Central memory CD4-positive, alpha-beta T cell (primary cell): Measurements from ENCODE around the gene NLE1.
"Not testable (repeated sequence)": the region's sequence is repeated elsewhere in the genome, so short reads cannot be mapped to it uniquely, and the experiment has no call there.

Experiments used
- DNase-seq: peaks from one replicate; pipeline ENCODE4 v3.0.0; 2022

The NLE1 gene

DNA sequence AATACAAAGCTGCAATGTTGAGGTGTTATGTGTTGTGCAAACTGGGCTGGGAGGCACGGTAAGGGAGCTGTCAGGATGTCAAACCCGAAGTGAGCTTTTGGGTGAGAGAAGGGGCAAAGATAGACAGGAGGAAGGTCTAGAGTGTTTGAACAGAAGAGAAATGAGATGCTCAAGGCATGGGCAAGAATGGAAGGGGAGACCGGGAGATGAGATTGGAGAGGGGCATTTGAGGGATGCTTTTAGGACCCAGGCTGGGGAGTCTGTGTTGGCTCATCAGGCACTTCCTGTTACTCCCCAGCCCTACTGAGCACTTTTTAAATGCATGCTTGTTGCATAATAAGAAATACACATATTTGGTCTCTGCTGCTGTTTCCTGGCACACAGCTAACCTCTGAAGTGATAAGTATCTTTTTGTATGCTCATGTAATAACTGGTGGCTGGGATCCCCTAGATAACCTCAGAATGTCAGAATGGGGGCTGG lies 19.2 kb upstream of the NLE1 start:
- peak; percentile 60 for DNase-seq

DNA sequence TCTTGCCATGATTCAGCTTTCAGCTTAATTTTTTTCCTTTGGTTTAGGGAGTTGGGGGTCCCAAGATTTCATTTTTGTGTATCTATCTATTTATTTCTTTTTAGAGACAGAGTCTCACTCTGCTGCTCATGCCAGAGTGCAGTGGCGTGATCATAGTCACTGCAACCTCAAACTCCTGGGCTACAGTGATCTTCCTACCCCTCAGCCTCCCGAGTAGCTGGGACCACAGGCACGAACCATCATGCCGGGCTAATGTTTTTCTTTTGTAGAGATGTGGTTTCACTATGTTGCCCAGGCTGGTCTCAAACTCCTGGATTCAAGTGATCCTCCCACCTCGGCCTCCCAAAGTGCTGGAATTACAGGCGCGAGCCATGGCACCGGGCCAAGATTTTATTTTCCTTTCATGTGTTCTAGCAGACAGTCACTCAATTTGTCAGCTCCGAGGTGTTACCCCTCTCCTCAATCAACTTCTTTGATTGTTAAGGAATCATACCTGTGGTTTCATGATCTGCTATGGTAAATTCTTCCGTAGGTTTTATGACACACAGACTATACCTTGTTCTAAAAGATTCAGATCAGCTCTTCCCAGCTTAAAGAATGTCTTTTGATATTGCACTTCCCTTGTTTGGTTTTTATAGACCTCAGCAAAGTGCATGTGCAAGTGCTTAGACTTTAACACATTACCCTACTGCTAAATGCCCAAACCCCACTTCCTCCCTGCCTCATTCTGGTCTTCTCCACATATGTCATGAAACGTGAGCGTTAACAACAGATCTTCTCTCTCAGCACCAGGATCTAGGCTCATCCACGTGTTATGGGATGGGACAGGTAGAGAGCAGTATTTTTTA lies 18.5 kb upstream of the NLE1 start:
- peak; percentile 62 for DNase-seq

DNA sequence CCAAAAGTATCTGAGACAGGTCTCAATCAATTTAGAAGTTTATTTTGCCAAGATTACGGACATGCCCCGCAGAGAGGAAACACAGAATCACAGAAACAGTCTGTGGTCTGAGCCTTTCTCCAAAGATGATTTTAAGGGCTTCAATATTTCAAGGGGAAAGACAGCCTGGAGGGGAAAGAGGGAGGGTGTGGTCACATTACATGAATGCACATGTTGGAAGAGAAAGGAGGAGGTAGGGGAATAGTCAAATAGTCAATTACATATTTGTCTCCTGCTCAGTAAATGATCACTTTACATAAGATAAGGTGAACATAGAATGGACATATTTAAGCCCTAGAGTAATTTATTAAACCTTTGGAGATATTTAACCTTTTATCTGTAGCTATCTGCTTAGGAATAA lies 17.8 kb upstream of the NLE1 start:
- DNase-seq = no peak

DNA sequence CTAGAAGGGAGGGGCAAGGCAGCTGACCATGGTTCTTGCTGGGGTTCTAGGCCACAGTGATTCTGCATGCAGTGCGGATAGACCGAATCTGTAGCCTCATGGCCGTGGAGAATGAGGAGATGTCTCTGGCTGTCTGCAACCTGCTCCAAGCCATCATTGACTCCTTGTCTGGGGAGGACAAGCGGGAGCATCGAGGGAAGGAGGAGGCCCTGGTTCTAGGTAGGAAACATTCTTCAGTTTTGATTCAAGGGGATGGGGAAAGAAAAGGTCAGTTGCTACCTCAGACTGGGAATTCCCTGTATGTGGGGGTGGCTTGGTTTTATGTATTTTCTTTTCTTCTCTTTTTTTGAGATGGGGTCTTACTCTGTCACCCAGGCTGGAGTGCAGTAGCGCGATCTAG lies 13.1 kb upstream of the NLE1 start:
- no peak for DNase-seq

DNA sequence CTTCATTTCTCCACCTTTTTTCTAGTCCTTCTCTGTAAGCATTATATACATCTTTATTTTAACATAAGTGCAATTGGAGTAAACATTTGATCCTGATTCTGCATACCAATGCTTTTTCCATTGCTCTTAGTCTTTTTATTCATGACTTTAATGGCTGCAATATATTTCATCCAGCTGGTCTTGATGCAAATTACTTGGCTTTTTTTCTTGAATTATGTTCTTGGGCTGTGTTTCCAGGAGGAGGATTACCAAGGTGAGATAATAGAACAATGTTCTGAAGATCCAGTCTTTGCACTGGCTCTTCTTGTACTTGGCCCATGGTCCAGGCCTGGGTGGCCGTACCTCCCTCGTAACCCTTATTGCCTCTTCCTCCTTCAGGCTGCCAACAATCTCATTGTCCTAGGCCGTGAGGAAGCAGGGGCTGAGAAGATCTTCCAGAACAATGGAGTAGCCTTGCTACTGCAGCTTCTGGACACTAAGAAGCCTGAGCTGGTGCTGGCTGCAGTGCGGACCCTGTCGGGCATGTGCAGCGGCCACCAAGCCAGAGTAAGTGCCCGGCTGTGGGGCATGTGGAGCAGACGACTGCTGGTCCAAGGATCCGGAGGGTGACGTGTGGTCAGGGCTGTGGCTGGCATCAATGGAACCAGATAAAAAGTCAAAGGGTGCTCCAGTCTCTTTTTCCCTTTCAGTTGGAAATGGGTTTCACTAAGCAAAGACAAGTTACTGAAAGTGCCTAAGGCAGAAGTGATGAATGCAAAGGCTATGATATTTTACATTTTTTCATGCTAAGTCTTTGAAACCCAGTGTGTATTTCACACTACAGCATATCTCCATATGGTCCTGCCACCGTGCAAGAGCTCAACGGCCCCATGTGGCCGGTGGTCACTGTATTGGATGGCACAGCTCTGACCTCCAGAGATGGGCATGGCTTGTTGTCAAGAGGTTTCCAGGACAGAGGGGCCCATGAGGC lies 12.4 kb upstream of the NLE1 start:
- DNase-seq = no peak

DNA sequence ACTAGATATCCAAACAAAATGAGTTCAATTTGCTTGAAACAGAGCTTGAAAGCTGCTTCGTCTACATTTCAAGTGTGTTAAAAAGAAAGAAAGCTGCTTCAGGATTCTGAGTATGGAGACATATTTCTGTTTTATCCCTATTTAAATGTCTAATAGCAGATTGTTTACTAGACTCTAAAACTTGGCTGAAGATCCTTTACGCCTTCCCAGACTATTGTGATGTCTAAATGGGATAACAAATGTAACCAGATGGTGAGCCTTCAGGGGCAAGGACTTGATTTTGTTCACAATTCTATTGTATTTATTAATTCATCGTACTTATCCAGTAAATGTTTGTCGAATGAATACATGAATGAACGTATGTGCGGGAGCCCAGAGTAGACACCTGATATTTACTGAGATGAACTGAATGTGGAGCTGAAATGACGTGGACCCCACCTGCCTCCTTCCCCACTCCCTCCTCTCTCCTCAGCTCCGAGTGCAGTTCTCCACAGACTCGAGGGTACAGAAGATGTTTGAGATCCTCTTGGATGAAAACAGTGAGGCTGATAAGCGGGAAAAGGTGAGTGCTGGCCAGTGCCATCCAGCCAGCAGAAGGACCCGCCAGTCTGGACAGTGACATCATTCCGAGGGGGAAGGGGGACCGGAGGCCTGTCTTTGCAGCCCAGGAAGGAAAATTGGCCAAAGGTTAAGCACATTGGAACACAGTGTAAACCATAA lies 10.5 kb upstream of the NLE1 start:
- DNase-seq = no peak

DNA sequence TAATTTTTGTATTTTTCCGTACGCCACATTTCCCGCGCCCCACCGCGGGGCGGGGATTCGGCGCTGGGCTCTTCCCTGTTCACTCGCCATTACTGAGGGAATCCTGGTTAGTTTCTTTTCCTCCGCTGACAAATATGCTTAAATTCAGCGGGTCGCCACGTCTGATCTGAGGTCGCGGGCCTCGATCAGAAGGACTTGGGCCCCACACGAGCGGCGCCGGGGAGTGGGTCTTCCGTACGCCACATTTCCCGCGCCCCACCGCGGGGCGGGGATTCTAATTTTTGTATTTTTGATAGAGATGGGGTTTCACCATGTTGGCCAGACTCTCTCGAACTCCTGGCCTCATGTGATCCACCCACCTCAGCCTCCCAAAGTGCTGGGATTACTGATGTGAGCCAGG lies 9.0 kb upstream of the NLE1 start:
- not testable (repeated sequence) for DNase-seq

DNA sequence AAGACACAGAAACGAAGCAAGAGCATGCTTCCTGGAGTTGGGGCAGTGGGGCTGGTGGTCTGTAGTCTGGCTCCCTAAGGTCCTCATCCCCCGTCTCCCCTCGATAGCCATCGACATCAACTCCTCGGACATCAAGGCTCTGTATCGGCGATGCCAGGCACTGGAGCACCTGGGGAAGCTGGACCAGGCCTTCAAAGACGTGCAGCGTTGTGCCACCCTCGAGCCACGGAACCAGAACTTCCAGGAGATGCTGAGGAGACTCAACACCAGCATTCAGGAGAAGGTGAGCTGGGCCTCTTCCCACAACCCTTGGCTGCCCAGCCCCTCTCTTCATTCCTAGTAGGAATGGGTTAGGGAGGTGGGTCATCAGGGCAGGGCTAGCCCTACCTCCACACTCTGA lies 7.8 kb upstream of the NLE1 start:
- DNase-seq = no peak

DNA sequence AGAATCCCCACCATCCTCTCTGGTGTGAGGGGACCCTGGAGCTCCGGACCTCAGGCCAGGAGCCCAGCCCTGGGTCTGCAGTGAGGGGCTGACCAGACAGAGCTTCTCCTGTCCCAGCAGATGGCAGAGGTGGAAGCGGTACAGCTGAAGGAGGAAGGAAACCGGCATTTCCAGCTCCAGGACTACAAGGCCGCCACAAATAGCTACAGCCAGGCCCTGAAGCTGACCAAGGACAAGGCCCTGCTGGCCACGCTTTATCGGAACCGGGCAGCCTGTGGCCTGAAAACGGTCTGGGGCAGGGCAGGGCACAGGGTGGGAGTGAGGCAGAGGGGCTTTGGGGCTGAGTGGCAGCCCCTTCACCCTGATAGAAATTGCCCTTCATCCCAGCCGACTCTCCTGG lies 6.0 kb upstream of the NLE1 start:
- no peak for DNase-seq

DNA sequence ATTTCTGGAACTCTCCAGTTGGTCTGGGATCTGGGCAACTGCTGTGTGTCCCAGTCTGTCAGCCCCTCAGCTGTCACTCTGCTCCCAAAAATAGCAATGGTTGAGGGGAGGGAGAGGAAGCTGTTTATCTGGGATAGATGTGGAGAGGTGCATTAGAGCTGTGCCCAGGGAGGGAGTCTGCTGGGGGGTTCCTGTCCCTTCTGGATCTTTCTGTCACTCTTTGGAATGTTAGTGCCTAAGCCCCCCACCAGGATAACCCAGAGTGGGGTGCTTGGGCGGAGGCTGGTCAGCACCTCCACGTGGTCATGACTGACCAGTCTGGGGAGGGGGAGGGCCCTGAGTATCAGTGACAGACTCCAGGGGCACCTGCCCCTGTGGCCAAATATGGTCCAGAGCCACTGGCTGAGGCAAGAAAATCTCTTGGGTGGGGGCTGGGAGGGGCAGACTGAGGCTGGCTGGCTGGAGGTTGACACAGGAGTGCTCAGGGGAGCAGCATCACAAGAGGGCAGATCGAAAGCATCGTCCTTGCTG lies 5.3 kb upstream of the NLE1 start, which contains the start of gene UNC45B:
Gene UNC45B, plus strand, starts transcription at position 443 of the 531 bp plus-strand sequence. CDS start 447 bp downstream, outside the sequence.
- no peak for DNase-seq

DNA sequence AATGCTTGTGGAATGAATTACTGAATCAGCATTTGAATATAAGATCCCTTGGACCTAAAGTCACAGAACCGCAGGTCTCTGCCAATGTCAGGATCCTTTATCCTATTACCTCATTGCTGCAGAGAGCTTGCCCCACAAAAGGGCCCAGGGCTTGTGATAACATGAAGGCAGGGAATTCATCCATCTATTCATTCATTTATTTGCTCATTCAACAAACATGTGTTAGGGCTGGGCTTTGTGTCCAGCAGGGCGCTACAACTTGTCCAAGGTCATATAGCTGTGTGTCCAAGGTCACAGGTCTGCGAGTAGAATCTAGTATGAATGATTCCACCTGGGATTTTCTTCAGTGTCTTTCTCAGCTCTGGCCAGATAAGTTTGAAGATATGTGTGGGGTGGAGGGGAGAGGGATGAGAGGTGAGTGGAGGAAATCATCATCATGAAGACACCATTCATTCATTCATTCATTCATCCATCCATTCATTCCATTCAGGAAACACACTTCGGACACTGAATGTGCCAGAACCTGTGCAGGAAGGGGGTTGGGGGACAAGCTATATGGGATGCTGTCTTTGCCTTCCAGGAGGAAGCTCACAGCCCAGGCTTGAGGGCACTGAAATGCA lies 4.2 kb upstream of the NLE1 start:
- no peak for DNase-seq

DNA sequence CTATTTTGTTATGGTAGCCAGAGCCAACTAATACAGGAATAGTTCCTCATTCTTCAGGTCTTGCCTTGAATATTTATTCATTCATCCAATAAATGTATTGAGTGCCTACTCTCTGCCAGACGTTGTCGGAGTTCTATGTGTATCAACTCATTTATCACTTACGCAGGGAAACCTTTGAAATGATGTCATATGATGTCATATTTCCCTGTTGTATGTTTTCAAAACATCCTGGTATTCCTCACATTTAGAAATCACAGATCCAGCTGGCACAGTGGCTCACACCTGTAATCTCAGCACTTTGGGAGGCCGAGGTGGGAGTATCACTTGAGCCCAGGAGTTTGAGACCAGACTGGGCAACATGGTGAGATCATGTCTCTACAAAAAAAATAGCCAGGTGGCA lies 2.7 kb upstream of the NLE1 start:
- no peak for DNase-seq

DNA sequence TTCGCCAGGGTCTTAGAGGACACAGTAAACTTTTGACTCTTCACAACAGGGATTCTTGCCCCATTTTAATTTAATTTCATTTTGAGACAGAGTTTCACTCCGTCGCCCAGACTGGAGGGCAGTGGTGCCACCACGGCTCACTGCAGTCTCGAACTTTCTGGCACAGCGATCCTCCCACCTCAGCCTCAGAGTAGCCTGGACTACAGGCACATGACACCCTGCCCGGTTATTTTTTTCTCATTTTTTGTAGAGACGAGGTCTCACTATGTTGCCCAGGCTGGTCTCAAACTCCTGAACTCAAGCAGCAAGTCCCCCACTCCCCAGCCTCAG lies 329 bp upstream of the NLE1 start:
- DNase-seq = no peak

DNA sequence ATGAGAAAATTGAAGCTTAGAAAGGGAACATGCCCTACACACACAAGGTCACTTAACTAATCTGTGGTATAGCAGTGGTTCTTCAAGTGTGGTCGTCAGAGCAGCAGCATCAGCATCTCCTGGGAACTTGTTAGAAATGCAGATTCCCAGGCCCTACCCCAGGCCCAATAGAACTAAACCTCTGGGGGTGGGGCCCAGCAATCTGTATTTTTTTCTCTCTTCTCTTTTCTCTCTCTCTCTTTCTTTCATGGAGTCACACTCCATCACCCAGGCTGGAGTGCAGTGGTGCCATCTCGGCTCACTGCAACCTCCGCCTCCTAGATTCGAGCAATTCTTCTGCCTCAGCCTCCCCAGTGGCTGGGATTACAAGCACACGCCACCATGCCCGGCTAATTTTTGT lies 3.9 kb downstream of the NLE1 start:
- DNase-seq = no peak

DNA sequence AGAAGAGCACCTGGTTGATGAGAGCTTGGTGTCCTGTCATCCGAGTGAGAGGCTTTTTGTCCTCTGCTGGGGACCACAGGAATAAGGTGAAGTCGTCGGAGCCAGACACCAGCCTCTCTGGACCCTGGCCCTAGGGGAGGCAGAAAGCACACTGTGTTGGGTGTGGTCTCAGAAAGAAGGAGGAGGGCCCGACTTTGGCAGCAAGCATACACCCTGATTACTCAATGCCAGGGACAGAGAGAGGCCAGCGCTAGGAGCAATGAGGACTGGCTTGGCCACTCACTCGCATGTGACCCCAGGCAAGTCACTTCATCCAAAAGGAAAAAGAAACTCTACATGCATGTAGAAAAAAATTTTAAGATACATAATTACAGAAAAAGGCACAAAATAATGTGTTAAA lies 6.8 kb downstream of the NLE1 start:
- DNase-seq = no peak

DNA sequence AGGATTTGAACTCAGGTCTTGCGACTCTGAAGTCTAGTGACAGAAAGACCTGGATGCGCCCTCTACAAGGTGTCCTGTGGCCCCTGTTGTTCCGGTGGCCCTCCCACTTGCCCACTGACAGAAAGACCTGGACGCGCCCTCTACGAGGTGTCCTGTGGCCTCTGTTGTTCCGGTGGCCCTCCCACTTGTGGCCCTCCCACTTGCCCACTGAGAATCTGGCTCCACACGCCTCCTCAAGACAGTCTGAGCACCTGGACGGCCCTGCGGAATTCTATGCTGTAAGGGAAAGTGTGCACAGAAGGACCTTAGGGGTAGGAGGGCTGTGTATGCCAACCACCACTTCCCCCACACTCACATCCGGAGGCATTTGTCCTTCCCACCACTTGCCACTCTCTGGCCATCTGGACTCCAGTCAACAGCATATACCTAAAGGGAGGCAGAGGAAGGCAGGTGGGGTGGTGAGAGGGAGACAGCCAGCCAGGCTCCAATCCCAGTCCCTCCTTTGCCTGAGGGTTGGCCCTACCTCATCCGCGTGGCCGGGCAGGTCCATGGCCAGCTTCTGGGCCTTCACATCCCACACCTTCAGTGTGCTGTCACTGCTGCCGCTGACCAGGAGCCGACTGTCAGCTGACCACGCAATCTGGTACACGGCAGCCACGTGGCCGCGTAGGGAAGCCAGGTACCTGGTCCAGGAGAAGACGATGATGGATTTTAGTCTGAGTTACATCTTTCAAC lies 9.1 kb downstream of the NLE1 start:
- DNase-seq = no peak

DNA sequence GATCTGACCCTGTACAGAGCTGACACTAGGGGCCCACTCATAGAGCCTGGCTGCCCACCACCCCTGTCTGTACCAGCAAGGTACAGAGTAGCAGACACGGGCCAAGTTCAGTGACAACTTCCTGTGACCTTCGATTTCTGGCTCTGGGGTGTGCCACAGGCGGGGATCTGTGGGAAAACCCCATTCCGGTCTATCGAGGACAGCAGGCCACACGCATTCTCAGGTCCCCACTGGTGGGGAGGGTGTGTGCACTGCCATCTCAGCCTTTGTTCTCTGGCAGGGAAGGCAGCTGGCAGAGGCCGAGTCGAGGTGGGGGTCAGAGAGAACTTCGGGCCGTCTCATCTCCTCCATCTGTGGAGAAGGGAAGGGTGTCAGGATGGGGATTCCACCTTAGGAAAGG lies 10.0 kb downstream of the NLE1 start:
- no peak for DNase-seq

DNA sequence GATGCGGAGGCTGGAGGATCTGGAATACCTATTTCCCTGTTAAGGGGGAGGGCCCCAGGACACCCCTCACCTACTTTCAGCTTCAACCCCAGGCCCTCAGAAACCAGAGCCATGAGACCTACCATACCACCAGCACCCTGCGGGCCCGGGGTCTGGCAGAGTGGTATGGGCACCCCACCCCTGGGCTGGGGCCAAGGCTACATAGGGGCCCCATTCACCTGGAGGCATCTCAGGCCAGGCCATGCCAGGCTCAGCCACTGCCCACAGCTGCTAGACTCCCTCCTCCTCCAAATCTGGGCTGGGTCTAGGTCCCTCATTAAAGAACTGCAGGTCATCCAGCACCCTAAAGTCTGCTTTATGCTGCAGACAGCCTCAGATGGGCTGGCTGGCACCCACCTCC lies 11.7 kb downstream of the NLE1 start:
- DNase-seq = no peak

DNA sequence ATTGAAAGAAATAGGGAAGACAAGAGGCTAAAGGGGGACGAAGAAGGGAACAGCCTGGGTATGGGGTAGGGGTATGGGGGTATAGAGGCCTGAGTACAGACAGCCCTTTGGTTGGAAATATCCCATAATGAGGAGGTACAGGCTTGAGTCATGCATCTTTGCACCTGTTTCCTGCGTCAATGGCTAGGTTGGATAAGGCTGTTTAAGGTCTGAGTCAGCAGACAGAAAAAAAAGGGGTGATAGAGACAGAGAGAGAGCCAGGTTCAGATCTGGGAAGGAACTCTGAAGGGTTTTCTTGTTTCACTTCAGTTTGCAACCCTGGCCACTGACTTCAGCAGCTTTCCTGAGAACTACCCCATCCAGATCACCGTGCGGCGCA lies 12.1 kb downstream of the NLE1 start:
- no peak for DNase-seq

DNA sequence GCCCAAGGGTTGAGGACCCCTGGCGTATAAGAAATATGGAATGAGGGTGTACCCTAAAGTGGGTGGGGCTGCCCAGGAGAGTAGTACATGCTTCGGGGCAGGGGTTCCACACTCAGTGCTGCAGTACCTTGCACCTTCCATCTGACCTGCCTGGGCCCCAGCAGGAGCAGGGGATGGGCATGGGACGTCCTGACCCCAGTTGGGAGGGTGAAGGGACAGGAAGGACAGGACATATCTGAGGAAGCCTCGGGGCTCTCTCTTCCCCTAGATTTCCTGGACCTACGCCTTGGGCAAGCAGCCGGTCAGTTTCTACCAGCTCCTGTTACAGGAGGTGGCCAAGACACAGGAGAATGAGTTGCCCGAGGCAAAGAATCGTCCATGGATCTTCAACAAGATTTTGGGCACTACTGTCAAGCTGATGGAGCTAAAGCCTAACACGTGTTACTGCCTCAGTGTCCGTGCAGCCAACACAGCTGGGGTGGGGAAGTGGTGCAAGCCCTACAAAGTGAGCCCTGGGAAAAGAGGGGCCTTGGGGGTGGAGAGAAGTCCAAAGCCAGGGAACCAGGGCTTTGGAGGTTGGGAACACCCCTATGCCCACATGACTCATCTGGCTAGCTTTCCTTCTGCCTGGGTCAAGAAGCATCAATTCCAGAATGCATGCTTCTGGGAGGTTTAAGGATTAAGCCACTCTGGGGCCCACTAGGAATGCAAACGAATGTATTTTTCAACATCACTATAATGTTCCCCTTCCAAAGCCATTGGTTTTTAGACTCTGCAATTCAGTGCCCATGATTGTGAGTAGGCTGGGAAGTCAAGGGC lies 12.7 kb downstream of the NLE1 start:
- no peak for DNase-seq
